Measurements from ENCODE around the gene UBE4A. TPM values are rescaled to one million over a fixed set of nuclear protein-coding genes. Genes with fewer than 3 reads are reported as not detected.

UBE4A gene
- total RNA-seq, 1 experiment from 2014 or later = 54.2 TPM

DNA sequence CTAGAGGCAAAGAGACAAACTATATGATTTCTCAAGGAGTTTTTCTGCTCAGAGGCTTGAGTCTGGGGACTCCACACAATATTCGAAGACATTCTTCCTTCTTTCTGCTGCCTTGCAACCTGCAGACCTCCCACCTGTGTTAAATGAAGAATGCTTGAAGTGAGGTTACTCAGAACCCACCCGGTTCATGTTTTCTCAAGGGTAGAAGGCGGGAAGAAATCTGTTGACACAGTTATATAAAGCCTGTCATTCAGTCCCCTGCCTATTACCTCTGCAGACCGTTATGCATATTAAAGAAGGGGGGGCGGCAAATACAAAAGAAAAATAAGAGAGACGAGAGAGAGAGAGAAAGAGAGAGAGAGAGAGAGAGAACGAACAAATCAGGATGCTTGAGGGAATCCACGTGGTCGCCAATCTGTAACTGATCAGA is 74.7 kb downstream of the UBE4A start:
- CTCF ChIA-PET = no interaction called here
- H3K4me1 ChIP-seq (ENCODE audit: insufficient read depth, low read length, poor library complexity, severe bottlenecking) = peaks cover 25% of the 10 kb centered on the region
- intact Hi-C loops (cut with micrococcal nuclease; ENCODE audit: unreplicated experiment) = no loop called here
- H3K27me3 ChIP-seq (replicated peaks; ENCODE audit: insufficient read depth, low read depth, low read length, poor library complexity) = no peaks in the 10 kb centered on the region
- no peaks in the 10 kb centered on the region for H3K9me3 ChIP-seq (ENCODE audit: low read depth, low read length, poor library complexity, severe bottlenecking)
- no peak; the same call in 1 of the 2 replicates for TF ChIP-seq CTCF (conservative IDR thresholded peaks at IDR 0.05; ENCODE audit: low read depth, low read length)
- TF ChIP-seq EZH2 (IDR thresholded peaks at IDR 0.05; ENCODE audit: borderline replicate concordance, low read depth, low read length, poor library complexity, severe bottlenecking) = no peak
- BruUV-seq (replicated peaks) = no TSS peak
- POLR2A ChIA-PET (ENCODE audit: low non-redundant PET) = no interaction called here
- H3K36me3 ChIP-seq (ENCODE audit: insufficient read depth, low read length, poor library complexity, severe bottlenecking) = peaks cover 3% of the 10 kb centered on the region
- DNase-seq (ENCODE audit: low spot score) = no peak
- H3K27ac ChIP-seq (ENCODE audit: low read depth, low read length, poor library complexity, severe bottlenecking) = peak overlapping the region; percentile 87
- H3K4me3 ChIP-seq (ENCODE audit: low read depth, low read length, poor library complexity, severe bottlenecking) = peak overlapping the region; percentile 93

GRCh38 chr11:118434553-118435289 is 75.3 kb downstream of the UBE4A start:
- DNase-seq (ENCODE audit: low spot score) = peak; percentile 75
- H3K4me1 ChIP-seq (ENCODE audit: insufficient read depth, low read length, poor library complexity, severe bottlenecking) = peaks cover 31% of the 10 kb centered on the region
- H3K4me3 ChIP-seq (ENCODE audit: low read depth, low read length, poor library complexity, severe bottlenecking) = peak overlapping the region; percentile 93
- H3K27ac ChIP-seq (ENCODE audit: low read depth, low read length, poor library complexity, severe bottlenecking) = peak overlapping the region; percentile 87
- peak; percentile 20; the same call in 1 of the 2 replicates for TF ChIP-seq CTCF (conservative IDR thresholded peaks at IDR 0.05; ENCODE audit: low read depth, low read length)
- TF ChIP-seq EZH2 (IDR thresholded peaks at IDR 0.05; ENCODE audit: borderline replicate concordance, low read depth, low read length, poor library complexity, severe bottlenecking) = no peak
- no peaks in the 10 kb centered on the region for H3K9me3 ChIP-seq (ENCODE audit: low read depth, low read length, poor library complexity, severe bottlenecking)
- intact Hi-C loops (cut with micrococcal nuclease; ENCODE audit: unreplicated experiment) = loop anchor here (5.0 kb wide), 1 partner anchor 53 kb away; no protein-coding TSS in a partner anchor
- ChIA-PET POLR2A (ENCODE audit: low non-redundant PET) (interaction anchor here (0.6 kb wide), 1 partner anchor 9 kb away, joined by 3 read pairs; no protein-coding TSS in a partner anchor), CTCF (interaction anchor here (0.6 kb wide), 2 partner anchors 9 to 278 kb away, joined by 5 to 6 read pairs; no protein-coding TSS in a partner anchor)
- no peaks in the 10 kb centered on the region for H3K27me3 ChIP-seq (replicated peaks; ENCODE audit: insufficient read depth, low read depth, low read length, poor library complexity)
- peaks cover 9% of the 10 kb centered on the region for H3K36me3 ChIP-seq (ENCODE audit: insufficient read depth, low read length, poor library complexity, severe bottlenecking)
- no TSS peak for BruUV-seq (replicated peaks)

DNA sequence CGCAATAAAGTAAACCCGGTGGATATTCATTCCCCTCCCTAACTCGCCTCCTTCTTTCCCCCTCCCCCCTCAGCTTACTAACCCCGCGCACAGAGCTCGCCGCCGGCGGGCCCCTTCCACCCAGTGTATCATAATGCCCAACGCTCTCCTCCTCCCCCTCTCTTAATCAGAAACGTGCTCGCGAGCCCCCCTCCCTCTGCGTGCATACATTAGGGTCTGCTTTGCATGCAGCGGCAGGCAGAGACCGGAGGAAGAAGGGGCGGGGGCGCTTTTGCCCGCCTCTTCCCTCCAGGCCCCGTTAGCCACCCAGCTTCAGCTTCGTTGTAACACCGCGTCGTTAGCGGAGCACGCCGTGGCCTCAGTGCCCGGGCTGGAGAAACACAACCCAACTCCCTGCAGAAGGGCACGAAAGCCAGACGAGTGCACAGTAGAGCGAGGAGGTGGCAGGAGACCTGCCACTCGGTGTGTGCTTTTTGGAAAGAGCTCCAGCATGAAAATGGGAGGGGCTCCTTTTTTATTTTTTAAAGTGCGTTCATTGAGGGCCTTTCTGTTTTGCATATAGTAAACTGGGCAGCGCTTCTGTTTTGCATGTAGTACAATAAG is 76.0 kb downstream of the UBE4A start:
- peak overlapping the region; percentile 87 for H3K27ac ChIP-seq (ENCODE audit: low read depth, low read length, poor library complexity, severe bottlenecking)
- no TSS peak for BruUV-seq (replicated peaks)
- no peaks in the 10 kb centered on the region for H3K9me3 ChIP-seq (ENCODE audit: low read depth, low read length, poor library complexity, severe bottlenecking)
- peaks cover 12% of the 10 kb centered on the region for H3K36me3 ChIP-seq (ENCODE audit: insufficient read depth, low read length, poor library complexity, severe bottlenecking)
- DNase-seq (ENCODE audit: low spot score) = peak; percentile 98
- no peaks in the 10 kb centered on the region for H3K27me3 ChIP-seq (replicated peaks; ENCODE audit: insufficient read depth, low read depth, low read length, poor library complexity)
- H3K4me1 ChIP-seq (ENCODE audit: insufficient read depth, low read length, poor library complexity, severe bottlenecking) = peaks cover 37% of the 10 kb centered on the region
- H3K4me3 ChIP-seq (ENCODE audit: low read depth, low read length, poor library complexity, severe bottlenecking) = peak overlapping the region; percentile 93
- ChIA-PET CTCF (interaction anchor here (0.6 kb wide), 3 partner anchors 10 to 279 kb away, joined by 3 to 6 read pairs (median 5); no protein-coding TSS in a partner anchor), POLR2A (ENCODE audit: low non-redundant PET) (interaction anchor here (0.6 kb wide), 1 partner anchor 8 kb away, joined by 3 read pairs; no protein-coding TSS in a partner anchor)
- intact Hi-C loops (cut with micrococcal nuclease; ENCODE audit: unreplicated experiment) = loop anchor here (5.0 kb wide), 1 partner anchor 52 kb away; no protein-coding TSS in a partner anchor
- TF ChIP-seq EZH2 (IDR thresholded peaks at IDR 0.05; ENCODE audit: borderline replicate concordance, low read depth, low read length, poor library complexity, severe bottlenecking) (no peak), CTCF (conservative IDR thresholded peaks at IDR 0.05; ENCODE audit: low read depth, low read length) (no peak)

Measured in A673 (cell line).